ENCODE measurements around the gene TENM4. TPM values are rescaled to one million over a fixed set of nuclear protein-coding genes. Genes with fewer than 3 reads are reported as not detected.

The TENM4 gene
- total and polyA plus RNA-seq, 11 donors, result 0.08 to 6.4 (median 1.0) TPM

DNA sequence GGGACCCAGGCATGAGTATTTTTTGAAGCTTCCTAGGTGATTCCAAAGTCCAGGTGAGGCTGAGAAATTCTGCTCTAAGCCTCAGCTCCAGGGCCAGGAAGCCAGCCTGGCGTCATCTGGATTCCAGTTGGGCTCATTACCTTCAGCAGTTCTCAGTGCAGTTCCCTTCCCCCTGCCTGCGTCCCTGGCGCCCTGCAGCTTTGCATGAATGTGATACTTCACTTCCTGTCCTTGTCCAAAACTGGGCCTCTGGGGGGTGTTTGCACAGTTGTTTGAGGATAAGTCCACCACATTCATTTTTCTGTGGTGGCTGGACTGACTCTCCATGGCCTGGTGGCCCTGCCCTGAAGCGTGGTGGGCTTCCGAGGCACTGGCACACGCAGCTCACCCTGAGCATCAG is 98.1 kb downstream of the TENM4 start:
- H3K4me3 ChIP-seq, result no peak overlapping the region
- H3K9me3 ChIP-seq, result no peaks in the 10 kb centered on the region
- intact Hi-C loops (cut with DNase I), result loop anchor here in 1 of 10 donors (10.0 kb wide), 1 partner anchor 62 kb away; no protein-coding TSS in a partner anchor
- H3K27me3 ChIP-seq, result no peaks in the 10 kb centered on the region
- DNase-seq, result no peak
- no peak for TF ChIP-seq POLR2A (IDR thresholded peaks at IDR 0.05)
- TF ChIP-seq, protein P1, sequence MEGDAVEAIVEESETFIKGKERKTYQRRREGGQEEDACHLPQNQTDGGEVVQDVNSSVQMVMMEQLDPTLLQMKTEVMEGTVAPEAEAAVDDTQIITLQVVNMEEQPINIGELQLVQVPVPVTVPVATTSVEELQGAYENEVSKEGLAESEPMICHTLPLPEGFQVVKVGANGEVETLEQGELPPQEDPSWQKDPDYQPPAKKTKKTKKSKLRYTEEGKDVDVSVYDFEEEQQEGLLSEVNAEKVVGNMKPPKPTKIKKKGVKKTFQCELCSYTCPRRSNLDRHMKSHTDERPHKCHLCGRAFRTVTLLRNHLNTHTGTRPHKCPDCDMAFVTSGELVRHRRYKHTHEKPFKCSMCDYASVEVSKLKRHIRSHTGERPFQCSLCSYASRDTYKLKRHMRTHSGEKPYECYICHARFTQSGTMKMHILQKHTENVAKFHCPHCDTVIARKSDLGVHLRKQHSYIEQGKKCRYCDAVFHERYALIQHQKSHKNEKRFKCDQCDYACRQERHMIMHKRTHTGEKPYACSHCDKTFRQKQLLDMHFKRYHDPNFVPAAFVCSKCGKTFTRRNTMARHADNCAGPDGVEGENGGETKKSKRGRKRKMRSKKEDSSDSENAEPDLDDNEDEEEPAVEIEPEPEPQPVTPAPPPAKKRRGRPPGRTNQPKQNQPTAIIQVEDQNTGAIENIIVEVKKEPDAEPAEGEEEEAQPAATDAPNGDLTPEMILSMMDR (IDR thresholded peaks at IDR 0.05), result no peak
- no peak overlapping the region for H3K27ac ChIP-seq
- no peaks in the 10 kb centered on the region for H3K4me1 ChIP-seq
- H3K36me3 ChIP-seq, result no peaks in the 10 kb centered on the region
- WGBS, 4 donors, result 71 to 78% (median 76%) methylated on average over 5 to 6 of the region's 6 CpGs
- ATAC-seq, result no peak

DNA sequence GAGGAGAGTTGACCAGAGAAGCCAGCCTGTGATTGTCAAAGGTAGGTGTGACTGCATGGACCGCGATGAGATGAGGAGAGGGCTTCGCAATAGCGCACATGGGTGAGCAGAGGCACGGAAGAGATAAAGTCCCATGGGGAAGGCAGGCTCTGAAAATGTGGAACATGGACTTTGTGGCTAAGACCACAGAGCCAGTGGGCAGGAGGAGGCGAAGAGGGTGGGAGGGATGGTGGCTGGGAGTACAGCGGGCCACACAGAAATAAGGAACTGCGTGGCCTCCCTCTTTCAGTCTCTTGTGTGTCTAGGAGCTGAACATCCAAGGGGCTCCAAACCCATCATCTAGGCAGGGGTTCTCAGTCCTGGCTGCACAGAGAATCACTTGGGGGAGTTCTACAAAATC is 98.6 kb downstream of the TENM4 start:
- Histone ChIP-seq H3K27me3 (no peaks in the 10 kb centered on the region), H3K4me1 (no peaks in the 10 kb centered on the region), H3K36me3 (no peaks in the 10 kb centered on the region), H3K4me3 (no peak overlapping the region), H3K9me3 (no peaks in the 10 kb centered on the region), H3K27ac (no peak overlapping the region)
- WGBS, 4 donors, result 93 to 96% (median 96%) methylated on average over 8 of the region's 8 CpGs
- intact Hi-C loops (cut with DNase I), result loop anchor here in 1 of 10 donors (10.0 kb wide), 1 partner anchor 63 kb away; no protein-coding TSS in a partner anchor
- ATAC-seq (no peak), DNase-seq (no peak)
- TF ChIP-seq, protein P1 (IDR thresholded peaks at IDR 0.05), result no peak
- TF ChIP-seq POLR2A (IDR thresholded peaks at IDR 0.05), result no peak

GRCh38 chr11:79340535-79340934 is 100.3 kb downstream of the TENM4 start:
- intact Hi-C loops (cut with DNase I), result loop anchor here in 1 of 10 donors (10.0 kb wide), 1 partner anchor 64 kb away; no protein-coding TSS in a partner anchor
- Histone ChIP-seq H3K27me3 (no peaks in the 10 kb centered on the region), H3K36me3 (no peaks in the 10 kb centered on the region), H3K9me3 (no peaks in the 10 kb centered on the region), H3K4me3 (no peak overlapping the region), H3K4me1 (no peaks in the 10 kb centered on the region), H3K27ac (no peak overlapping the region)
- TF ChIP-seq, protein P1 (IDR thresholded peaks at IDR 0.05), result no peak
- TF ChIP-seq POLR2A (IDR thresholded peaks at IDR 0.05), result no peak
- WGBS, 4 donors, result 76 to 84% (median 80%) methylated on average over 3 of the region's 3 CpGs
- no peak for DNase-seq
- no peak for ATAC-seq

DNA sequence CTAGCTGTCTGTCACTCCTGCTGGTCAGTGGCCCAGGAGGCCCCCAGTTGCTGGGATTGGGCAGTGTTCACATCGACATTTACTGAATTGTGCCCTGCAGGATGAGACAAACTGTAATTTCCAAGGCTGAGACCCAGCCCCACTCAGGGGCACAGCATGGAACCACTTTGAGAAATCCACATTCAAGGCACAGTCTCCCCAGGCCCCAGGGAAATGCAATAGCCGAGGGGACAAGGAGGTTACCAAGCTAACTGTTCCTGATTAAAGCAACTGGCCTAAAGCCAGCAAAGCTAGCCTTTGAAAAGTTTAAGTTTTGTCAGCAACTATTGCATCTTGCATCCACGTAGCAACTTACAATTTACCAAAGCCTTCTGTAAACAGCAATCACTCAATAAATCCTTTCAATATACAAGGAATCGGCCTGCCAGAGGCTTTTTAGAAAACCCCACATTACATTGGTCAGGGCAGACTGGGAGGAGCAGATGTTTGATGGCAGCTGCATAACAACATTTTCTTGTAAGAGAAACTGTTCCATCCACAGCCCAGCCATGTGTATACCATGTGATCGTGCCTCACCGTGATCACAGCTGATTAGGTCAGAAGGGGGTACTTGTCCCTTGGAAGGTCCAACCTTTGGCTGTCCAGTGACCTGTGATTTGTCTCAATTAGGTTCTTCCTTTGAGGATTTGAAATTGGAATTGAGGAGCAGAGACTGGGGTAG is 103.9 kb downstream of the TENM4 start:
- H3K36me3 ChIP-seq, result no peaks in the 10 kb centered on the region
- no peak overlapping the region for H3K27ac ChIP-seq
- ATAC-seq (no peak), DNase-seq (no peak)
- 58 to 65% (median 65%) methylated on average over 6 of the region's 6 CpGs for WGBS, 4 donors
- TF ChIP-seq, protein P1 (IDR thresholded peaks at IDR 0.05), result no peak
- TF ChIP-seq POLR2A (IDR thresholded peaks at IDR 0.05), result no peak
- peaks cover 0 to 4% (median 0%) of the 10 kb centered on the region in 12 donors for H3K4me1 ChIP-seq
- intact Hi-C loops (cut with DNase I), result no loop called here
- H3K27me3 ChIP-seq, result no peaks in the 10 kb centered on the region
- H3K4me3 ChIP-seq, result no peak overlapping the region
- no peaks in the 10 kb centered on the region for H3K9me3 ChIP-seq

Measured in heart left ventricle (tissue), 16 donors.